ENCODE measurements around the gene YIPF2.

Gene YIPF2

GRCh38 chr19:10911579-10912363 is 16.7 kb downstream of the YIPF2 start:
- no peak for TF ChIP-seq CTCF (IDR thresholded peaks at IDR 0.05)

GRCh38 chr19:10908380-10908960 is 20.0 kb downstream of the YIPF2 start:
- TF ChIP-seq CTCF (IDR thresholded peaks at IDR 0.05), result no peak

DNA sequence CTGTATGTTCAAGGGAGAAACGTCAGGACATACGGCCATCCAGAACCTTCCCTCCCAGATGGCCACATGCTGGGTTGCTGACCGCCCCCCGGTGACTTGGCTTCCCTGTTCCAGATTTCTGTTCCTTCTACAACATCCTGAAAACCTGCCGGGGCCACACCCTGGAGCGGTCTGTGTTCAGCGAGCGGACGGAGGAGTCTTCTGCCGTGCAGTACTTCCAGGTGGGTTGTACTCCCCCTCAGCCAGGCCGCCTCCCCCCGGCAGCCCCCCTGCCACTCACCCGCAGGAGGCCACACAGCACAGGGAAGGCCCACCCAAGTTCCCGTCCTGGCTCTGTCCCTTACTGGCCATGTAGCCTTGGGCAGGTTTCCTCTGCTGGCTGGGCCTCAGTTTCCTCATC is 20.5 kb downstream of the YIPF2 start:
- TF ChIP-seq CTCF (IDR thresholded peaks at IDR 0.05), result no peak

- TF ChIP-seq CTCF (IDR thresholded peaks at IDR 0.05), result no peak
These were observed 29.2 kb downstream of the YIPF2 start for GRCh38 chr19:10899151-10899653.

DNA sequence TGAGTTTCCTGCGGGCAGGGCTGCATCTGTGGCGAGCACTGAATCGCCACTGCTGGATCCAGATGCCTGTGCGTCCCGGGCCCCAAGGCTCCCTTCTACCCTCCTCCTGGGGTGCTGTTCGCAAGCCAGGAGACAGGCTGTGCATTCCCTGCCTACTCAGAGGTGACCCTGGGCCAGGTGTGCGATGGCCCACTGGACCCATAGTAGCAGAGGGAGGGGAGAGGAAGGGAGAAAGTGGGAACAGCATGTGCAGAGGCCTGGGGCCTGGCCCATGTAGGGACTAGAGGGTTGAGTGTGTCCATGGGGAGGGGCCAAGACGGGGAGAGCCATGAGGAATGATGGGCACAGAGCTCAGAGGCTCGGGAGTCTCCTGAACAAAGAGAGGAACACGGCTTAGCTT is 29.8 kb downstream of the YIPF2 start:
- no peak for TF ChIP-seq CTCF (IDR thresholded peaks at IDR 0.05)

GRCh38 chr19:10896851-10897526 is 31.4 kb downstream of the YIPF2 start:
- TF ChIP-seq CTCF (IDR thresholded peaks at IDR 0.05), result no peak

DNA sequence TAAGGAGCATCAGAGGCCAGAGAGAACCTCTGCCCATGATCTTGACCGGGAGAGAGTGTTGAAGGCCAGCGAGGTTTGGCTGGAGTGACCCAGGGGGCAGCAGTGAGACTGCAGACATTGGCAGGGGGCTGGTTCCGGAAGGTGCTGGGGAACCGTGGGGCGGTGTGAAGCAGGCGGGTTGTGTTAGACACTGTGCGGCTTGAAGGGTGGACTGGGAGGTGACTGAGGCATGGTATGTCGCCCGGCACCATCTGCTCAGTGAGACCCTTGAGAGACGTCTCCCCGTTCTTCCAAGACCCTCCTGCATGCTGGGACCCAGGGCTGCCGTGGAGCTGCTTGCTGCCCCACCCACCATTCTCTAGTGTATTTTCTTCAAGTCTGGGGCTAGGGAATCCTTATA is 32.5 kb downstream of the YIPF2 start:
- no peak for TF ChIP-seq CTCF (IDR thresholded peaks at IDR 0.05)
